Measurements from ENCODE around the gene PADI2. TPM values are rescaled to one million over a fixed set of nuclear protein-coding genes. Genes with fewer than 3 reads are reported as not detected.

Gene PADI2
- total and polyA plus RNA-seq, 9 of the 15 experiments (the other 6 are each of a cell fraction or from before 2014, with no cell fraction given): 0.01 to 0.11 (median 0.01) TPM; not detected in 5

GRCh38 chr1:17053685-17054410 is 65.4 kb downstream of the PADI2 start, which contains the start of gene SDHB (continued):
- TF ChIP-seq JUND (IDR thresholded peaks at IDR 0.05; ENCODE audit: borderline replicate concordance, low read depth, low read length) (peak; percentile 82), JUND (tag; IDR thresholded peaks at IDR 0.05; ENCODE audit: borderline replicate concordance, low read depth, low read length) (peak; percentile 44; the same call in 1 of the 3 replicates), ZBTB49 (CRISPR knock-in tag; IDR thresholded peaks at IDR 0.05; ENCODE audit: borderline replicate concordance) (0 out of 2 replicates have a peak, but pooled peaks have one; percentile 35), CTCF (IDR thresholded peaks at IDR 0.05 in 2 of 3, conservative IDR thresholded peaks at IDR 0.05 in 1 of 3; ENCODE audit: insufficient read depth in 2 of 3, low read depth in 1 of 3, low read length in 3 of 3) (0 out of 6 replicates have a peak, but pooled peaks of 1 of the 3 experiments have one; percentile 0), E2F4 (CRISPR knock-in tag; IDR thresholded peaks at IDR 0.05; ENCODE audit: low read depth) (no peak), ZBTB33 (CRISPR knock-in tag; IDR thresholded peaks at IDR 0.05) (no peak), ZNF239 (CRISPR knock-in tag; IDR thresholded peaks at IDR 0.05) (no peak), CLOCK (CRISPR knock-in tag; IDR thresholded peaks at IDR 0.05; ENCODE audit: borderline replicate concordance) (no peak), ZHX1 (conservative IDR thresholded peaks at IDR 0.05; ENCODE audit: low read length) (0 out of 2 replicates have a peak, but pooled peaks have one; percentile 65), ZNF77 (CRISPR knock-in tag; IDR thresholded peaks at IDR 0.05) (no peak), POLR2G (IDR thresholded peaks at IDR 0.05; ENCODE audit: low read depth, low read length) (peak; percentile 97)
